Measurements from ENCODE around the gene RNF41.

GRCh38 chr12:56188131-56188777, 33.5 kb downstream of the RNF41 start:
- TF ChIP-seq RAD21 (IDR thresholded peaks at IDR 0.05; ENCODE audit: low read length) (no peak), JUND (IDR thresholded peaks at IDR 0.05) (no peak), CTCF (IDR thresholded peaks at IDR 0.05) (no peak), REST (IDR thresholded peaks at IDR 0.05; ENCODE audit: low read depth, low read length) (no peak), CHD2 (IDR thresholded peaks at IDR 0.05; ENCODE audit: low read length, partially characterized antibody) (no peak), IRF3 (IDR thresholded peaks at IDR 0.05; ENCODE audit: low read depth, low read length) (no peak), GABPA (IDR thresholded peaks at IDR 0.05; ENCODE audit: low read depth) (no peak), PBX3 (IDR thresholded peaks at IDR 0.05) (no peak)
